Gastrocnemius medialis (tissue), 4 donors: Measurements from ENCODE around the gene PTPRE. TPM values are rescaled to one million over a fixed set of nuclear protein-coding genes. Genes with fewer than 3 reads are reported as not detected.

Experiments used
- ATAC-seq, 2 donors: fragments of 150-250 bp; one replicate each; pipeline ENCODE4 v1.9.1; 2016
- DNase-seq, 2 donors: peaks; one replicate each; pipeline ENCODE4 v3.0.0-alpha.2; 2019
- H3K27ac ChIP-seq, 4 donors: fragments of 200-600 bp; sonication (generic); 1 replicate in 1 of 4; 2 replicates in 3 of 4; pipeline ENCODE4 v1.5.1; 2016 to 2018; ENCODE audit warnings: mild to moderate bottlenecking in 2 of 4, moderate library complexity in 1 of 4
- H3K27me3 ChIP-seq, 3 donors: fragments of 200-600 bp; sonication (generic) in 2 of 3; 1 replicate in 1 of 3; 2 replicates in 2 of 3; pipeline versions ENCODE4 v1.5.1 to v1.6.0; 2016 to 2019; ENCODE audit warnings: mild to moderate bottlenecking in 1 of 3, moderate library complexity in 1 of 3
- H3K36me3 ChIP-seq, 2 donors: fragments of 200-600 bp; sonication (generic) in 1 of 2; one replicate each; pipeline ENCODE4 v1.5.1; 2017 to 2018
- H3K4me1 ChIP-seq, 2 donors: fragments of 200-600 bp; sonication (generic) in 1 of 2; one replicate each; pipeline ENCODE4 v1.5.1; 2016 to 2017; ENCODE audit warnings: mild to moderate bottlenecking in 2 of 2
- H3K4me3 ChIP-seq, 4 donors: fragments of 200-600 bp; sonication (generic) in 3 of 4; 1 replicate in 1 of 4; 2 replicates in 3 of 4; pipeline ENCODE4 v1.5.1; 2016 to 2019; ENCODE audit warnings: mild to moderate bottlenecking in 2 of 4
- H3K9me3 ChIP-seq, 3 donors: fragments of 200-600 bp; sonication (generic) in 2 of 3; 1 replicate in 1 of 3; 2 replicates in 2 of 3; pipeline ENCODE4 v1.5.1; 2016 to 2019
- POLR2A ChIP-seq, 2 donors: fragments of 450-650 bp; IDR thresholded peaks; one replicate each; pipeline ENCODE4 v1.6.1; 2017; ENCODE audit warnings: antibody characterized with exemption in 2 of 2, mild to moderate bottlenecking in 2 of 2, moderate library complexity in 2 of 2
- in situ Hi-C, 4 donors: fragments of 200-750 bp; cut with MboI; loops; one replicate each; pipeline versions ENCODE4 v1.15.0 to v1.8.0; 2017; ENCODE audit warnings: low sequenced_read_pairs in 4 of 4
- intact Hi-C: fragments of 100-400 bp; cut with DNase I; formaldehyde crosslinking; loops from one replicate; pipeline ENCODE4 v1.15.1; 2023; ENCODE audit warnings: low total_unique reads
- total RNA-seq, 4 donors: library from RNA; depleted of rRNA; stranded (reverse); fragments of >200 nt; gene quantifications; one replicate each; pipeline versions ENCODE4 v1.1.0 to v1.2.3, GENCODE V29; 2016
- TF ChIP-seq, protein P1 (sequence below), 5 experiments: fragments of 450-650 bp in 3 of 5; fragments of 200-600 bp in 2 of 5; sonication (generic) in 2 of 5; IDR thresholded peaks in 4 of 5; conservative IDR thresholded peaks in 1 of 5; 1 replicate in 4 of 5; 2 replicates in 1 of 5; pipeline ENCODE4 v1.5.1; 2016 to 2019; ENCODE audit warnings: antibody characterized with exemption in 5 of 5, mild to moderate bottlenecking in 3 of 5, moderate library complexity in 3 of 5

The PTPRE gene
- total RNA-seq, 4 donors from 2014 or later: 0.97 to 2.2 (median 1.6) TPM

DNA sequence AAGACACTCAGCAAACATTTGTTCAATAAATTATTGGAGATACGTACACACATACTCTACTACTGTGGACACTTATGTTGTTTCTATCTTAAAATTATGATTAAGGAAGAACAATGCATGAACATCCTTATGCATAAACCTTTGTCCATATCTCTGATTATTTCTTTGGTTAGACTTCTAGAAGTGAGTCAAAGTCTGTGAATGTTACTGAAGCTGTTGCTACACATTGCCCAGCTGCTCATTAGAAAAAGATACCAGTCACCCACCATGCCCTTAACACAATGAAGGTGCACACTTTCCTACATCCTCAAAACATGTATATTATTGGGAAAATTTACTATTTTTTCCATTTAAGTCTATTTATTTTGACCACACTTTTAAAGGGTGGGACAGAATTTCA is 12.8 kb upstream of the PTPRE start:
- in situ Hi-C loops: no loop called here

DNA sequence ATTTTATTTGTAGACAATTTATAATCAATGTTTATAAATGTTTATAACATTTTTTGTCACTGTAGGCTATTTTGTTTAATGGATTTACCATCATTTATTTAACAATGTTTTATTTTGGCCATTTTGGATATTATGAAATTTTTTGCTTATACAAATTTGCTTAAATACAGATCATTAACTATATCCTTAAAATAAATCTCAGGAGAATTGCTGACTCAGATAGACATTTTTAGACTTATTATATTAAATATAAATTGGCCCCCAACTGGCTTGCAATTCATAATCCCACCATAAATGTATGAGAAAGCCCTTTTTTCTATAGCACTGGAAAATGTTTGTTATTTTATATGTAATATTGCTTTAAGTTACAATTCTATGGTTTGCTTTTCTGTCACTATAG is 10.3 kb upstream of the PTPRE start:
- H3K27ac ChIP-seq: no peak overlapping the region
- H3K27me3 ChIP-seq: peaks cover 0 to 2% (median 0%) of the 10 kb centered on the region in 3 donors
- no peak for DNase-seq
- H3K4me3 ChIP-seq: no peak overlapping the region
- intact Hi-C loops (no loop called here), in situ Hi-C loops (no loop called here)
- H3K4me1 ChIP-seq: no peaks in the 10 kb centered on the region
- no peaks in the 10 kb centered on the region for H3K9me3 ChIP-seq
- no peaks in the 10 kb centered on the region for H3K36me3 ChIP-seq
- no peak for TF ChIP-seq POLR2A (IDR thresholded peaks at IDR 0.05)
- TF ChIP-seq, protein P1, sequence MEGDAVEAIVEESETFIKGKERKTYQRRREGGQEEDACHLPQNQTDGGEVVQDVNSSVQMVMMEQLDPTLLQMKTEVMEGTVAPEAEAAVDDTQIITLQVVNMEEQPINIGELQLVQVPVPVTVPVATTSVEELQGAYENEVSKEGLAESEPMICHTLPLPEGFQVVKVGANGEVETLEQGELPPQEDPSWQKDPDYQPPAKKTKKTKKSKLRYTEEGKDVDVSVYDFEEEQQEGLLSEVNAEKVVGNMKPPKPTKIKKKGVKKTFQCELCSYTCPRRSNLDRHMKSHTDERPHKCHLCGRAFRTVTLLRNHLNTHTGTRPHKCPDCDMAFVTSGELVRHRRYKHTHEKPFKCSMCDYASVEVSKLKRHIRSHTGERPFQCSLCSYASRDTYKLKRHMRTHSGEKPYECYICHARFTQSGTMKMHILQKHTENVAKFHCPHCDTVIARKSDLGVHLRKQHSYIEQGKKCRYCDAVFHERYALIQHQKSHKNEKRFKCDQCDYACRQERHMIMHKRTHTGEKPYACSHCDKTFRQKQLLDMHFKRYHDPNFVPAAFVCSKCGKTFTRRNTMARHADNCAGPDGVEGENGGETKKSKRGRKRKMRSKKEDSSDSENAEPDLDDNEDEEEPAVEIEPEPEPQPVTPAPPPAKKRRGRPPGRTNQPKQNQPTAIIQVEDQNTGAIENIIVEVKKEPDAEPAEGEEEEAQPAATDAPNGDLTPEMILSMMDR (IDR thresholded peaks at IDR 0.05 in 4 of 5, conservative IDR thresholded peaks at IDR 0.05 in 1 of 5): no peak
- ATAC-seq: no peak

More for the DNA sequence above, 12.8 kb upstream of the PTPRE start:
- H3K27me3 ChIP-seq: peaks cover 0 to under 1% (median 0%) of the 10 kb centered on the region in 3 donors
- H3K36me3 ChIP-seq: no peaks in the 10 kb centered on the region
- intact Hi-C loops: no loop called here
- no peak overlapping the region for H3K27ac ChIP-seq
- no peaks in the 10 kb centered on the region for H3K9me3 ChIP-seq
- TF ChIP-seq POLR2A (IDR thresholded peaks at IDR 0.05): no peak
- TF ChIP-seq, protein P1 (IDR thresholded peaks at IDR 0.05 in 4 of 5, conservative IDR thresholded peaks at IDR 0.05 in 1 of 5): no peak
- ATAC-seq (no peak), DNase-seq (no peak)
- no peaks in the 10 kb centered on the region for H3K4me1 ChIP-seq
- no peak overlapping the region for H3K4me3 ChIP-seq

DNA sequence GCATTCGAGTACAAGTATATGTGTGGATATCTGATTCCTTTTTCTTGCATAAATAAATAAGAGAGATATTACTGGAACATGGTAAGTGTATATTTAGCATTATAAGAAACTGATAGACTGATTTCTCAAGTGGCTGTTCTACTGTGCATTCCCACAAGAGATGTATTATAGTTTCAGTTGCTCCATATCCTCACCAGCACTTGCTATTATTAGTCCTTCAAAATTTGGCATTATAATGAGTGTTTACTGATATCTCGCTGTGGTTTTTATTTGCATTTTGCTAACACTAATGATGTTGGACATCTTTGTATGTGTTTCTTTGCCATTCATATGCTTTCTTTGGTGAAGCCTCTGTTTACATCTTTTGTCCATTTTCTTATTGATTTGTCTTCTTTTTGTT is 9.7 kb upstream of the PTPRE start:
- intact Hi-C loops (no loop called here), in situ Hi-C loops (no loop called here)
- no peak overlapping the region for H3K4me3 ChIP-seq
- ATAC-seq: no peak
- no peak overlapping the region for H3K27ac ChIP-seq
- no peaks in the 10 kb centered on the region for H3K4me1 ChIP-seq
- DNase-seq: no peak
- TF ChIP-seq, protein P1 (IDR thresholded peaks at IDR 0.05 in 4 of 5, conservative IDR thresholded peaks at IDR 0.05 in 1 of 5): no peak
- no peak for TF ChIP-seq POLR2A (IDR thresholded peaks at IDR 0.05)
- no peaks in the 10 kb centered on the region for H3K36me3 ChIP-seq
- peaks cover 0 to 2% (median 0%) of the 10 kb centered on the region in 3 donors for H3K27me3 ChIP-seq
- no peaks in the 10 kb centered on the region for H3K9me3 ChIP-seq

DNA sequence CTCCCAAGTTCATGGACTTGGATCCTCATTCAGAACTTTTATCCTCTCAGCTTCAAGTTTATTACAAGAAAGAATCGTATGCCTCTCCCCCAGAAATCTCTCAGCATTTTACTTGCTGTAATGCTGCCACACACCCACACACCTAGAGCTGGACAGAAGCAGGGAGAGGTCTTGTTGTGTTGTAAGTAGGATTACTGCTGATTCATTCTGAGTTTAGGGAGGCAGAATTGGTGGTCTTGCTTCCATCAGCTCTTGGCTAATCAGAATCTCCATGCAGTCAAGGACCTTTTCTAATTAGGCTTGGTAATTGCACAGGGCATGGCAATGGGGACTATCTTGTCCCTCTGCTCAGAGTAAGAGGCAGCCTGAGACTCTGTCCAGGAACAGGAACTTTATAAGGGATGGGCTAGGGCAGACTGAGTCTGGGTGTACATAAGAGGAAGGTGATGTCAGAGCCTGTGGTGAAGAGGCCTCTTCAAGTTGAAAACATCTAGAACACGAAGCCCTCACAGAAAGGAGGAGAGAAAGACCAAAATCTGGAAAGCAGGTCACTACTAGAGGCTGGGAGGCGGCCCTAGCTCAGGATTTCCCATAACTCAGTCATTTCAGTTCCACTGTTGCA is 7.0 kb upstream of the PTPRE start:
- no peak for ATAC-seq
- in situ Hi-C loops: loop anchor here in 2 of 4 donors (10.0 kb wide), 1 partner anchor 115 kb away; no protein-coding TSS in a partner anchor
- peaks cover 0 to 2% (median 0%) of the 10 kb centered on the region in 3 donors for H3K27me3 ChIP-seq
- H3K4me3 ChIP-seq: no peak overlapping the region
- H3K4me1 ChIP-seq: no peaks in the 10 kb centered on the region
- no peak overlapping the region for H3K27ac ChIP-seq
- intact Hi-C loops: no loop called here
- no peaks in the 10 kb centered on the region for H3K9me3 ChIP-seq
- TF ChIP-seq, protein P1 (IDR thresholded peaks at IDR 0.05 in 4 of 5, conservative IDR thresholded peaks at IDR 0.05 in 1 of 5): no peak
- no peak for TF ChIP-seq POLR2A (IDR thresholded peaks at IDR 0.05)
- H3K36me3 ChIP-seq: no peaks in the 10 kb centered on the region
- no peak for DNase-seq
